DMS53 (cell line): Measurements from ENCODE around the gene WT1.

Source experiments
- DNase-seq: peaks from one replicate; lab custom pipeline; 2025; lab: John Stamatoyannopoulos, UW

The WT1 gene

DNA sequence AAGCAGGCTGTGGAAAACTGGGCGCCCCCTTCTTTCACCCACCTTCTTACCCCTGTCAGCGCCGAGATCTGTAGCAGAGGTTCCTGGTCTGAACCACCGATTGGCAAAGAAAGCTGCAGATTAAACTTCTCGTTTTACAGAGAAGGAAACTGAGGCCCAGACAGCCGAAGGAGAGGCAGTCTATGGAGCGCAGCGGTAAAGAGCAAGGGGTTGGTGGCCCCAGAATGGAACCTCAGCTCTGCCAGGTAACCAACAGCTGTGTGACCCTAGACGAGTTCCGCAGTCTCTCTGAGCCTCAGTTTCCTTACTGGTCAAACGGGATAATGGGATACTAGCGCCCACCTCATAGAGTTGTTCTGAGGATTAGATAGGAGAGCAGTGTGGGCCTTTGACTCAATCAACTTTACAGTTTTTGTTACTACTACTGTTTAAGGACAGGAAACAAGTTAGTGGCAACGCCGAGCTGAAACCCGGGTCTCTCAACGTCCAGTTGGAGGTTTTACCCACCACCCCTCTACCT, 3.1 kb upstream of the WT1 start:
- no peak for DNase-seq

DNA sequence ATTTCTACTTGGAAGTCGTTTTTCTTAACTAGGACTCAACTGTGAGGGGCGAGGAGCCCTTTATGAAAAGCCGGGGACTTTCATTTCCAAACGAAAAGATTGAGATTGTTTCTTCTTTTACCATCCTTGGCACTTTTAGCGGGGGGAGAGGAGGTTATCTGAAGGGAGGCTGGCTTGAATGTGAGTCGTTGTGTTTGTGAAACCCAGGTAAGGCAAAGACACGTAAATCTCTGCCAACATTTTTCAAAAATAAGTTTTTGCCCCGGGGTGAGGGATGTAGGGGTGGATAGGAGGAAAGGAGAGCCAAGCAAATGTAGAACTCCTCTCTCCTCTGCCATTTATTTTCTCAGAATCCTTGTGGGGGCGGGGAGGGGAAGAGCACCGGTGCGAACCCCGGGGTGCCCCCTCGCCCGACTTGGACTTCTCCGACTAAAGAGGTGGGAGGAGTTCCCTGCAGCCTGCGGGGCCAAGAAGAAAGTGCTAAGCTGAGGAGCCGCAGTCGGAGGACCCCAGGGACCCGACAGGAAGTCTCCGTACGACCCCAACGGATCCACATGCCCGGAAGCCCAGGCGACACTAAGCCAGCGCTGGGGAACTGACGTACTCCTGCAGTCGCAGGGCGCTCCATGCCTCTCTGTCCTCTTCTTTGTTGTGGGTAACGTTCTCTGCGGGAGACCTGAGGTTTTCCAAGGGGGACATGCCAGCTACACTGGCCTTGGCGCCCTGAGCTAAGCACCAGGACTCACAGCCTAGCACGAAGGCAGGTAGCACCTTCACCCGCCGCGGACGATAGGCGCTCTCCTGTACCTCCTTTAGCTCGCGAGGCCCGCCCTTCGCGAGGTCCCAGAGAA, 2.4 kb upstream of the WT1 start:
- DNase-seq = no peak

DNA sequence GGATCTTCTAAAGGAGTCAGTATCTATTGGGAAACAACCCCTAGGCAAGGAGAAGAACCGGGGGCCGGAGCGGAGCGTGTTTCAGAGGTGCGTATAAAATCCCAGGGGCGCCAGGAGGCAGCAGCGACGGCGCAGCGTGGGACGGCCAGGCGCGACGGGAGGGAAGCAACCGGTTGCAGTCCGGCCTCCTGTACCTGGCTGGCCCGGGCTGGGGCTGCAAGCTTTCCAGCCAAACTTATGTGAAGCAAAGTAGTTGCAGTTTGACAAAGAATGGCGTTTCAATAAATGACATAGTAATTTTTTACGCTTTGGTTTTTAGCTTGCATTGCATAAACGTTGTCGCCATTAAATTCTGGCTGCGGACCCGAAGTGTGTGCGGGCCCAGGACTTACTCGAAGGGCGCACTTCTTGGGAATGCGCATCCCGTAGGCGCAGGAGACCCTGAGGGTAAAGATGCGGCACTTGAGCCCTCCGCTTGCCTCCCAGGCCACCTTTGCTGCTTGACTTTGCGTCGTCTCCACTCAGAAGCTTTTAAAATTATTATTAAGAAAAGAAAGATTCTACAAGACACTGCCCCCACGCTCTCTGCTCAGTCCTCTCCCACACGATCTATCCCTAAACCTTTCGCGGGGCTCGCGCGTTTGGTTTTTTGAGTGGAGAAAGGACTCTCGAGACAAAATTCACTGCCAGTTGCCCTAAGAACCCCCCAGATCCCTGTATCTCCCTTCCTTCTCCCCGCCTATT, 1.6 kb upstream of the WT1 start:
- peak; percentile 20 for DNase-seq

DNA sequence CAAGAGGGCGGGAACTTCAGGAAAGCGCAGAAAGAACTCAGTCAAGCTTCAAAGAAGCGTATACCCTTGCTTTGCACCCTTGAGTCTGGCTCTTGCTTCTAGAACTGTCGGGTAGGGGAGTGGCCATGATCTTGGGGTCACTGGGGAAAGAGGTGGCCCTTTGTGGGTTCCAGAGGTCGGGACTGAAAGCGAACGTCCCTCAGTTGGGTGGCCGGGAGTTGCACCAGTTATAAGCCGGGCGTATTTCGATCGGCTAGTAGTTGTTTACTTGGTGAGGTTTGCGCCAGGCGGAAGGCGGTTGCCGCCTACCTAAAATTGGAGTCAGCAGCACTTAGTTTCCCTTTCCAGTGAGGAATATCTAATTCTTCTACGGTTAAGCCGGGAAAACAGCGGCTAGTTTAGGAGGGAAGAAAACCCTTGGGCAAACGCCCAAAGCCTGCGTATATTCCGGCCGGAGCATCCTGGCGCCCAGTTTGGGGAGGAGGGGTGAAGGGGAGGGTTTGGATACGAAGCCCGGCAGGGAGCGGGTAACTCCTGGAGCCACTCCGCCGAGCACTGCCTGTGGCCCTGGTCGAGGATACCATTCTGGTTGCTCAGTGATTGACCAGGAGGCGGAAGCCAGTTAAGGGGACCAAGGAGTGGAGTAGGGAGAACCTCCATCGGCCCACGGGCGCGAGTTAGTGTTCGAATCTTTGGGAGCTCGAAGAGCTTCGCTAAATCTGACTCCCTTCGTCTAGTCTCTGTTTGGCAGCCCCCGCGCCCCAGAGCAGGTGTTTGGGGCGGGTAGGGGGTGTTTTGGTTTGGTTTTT, 807 bp upstream of the WT1 start:
- peak; percentile 22 for DNase-seq

DNA sequence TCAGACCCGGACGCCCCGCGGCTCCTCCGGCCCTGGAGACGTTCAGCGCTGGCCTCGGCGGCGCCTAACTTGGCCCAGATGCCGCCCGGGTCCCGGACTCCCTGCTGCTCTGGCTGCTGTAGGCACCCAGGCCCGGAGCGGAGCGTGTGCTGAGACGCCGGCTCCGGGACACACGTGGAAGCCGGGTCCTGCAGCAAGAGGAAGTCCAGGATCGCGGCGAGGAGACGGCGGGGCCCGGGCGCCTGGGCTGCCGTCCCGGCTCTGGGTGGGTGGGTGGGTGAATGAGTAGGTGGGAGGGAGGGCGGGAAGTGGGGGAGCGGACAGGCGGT, 223 bp downstream of the WT1 start:
- peak; percentile 38 for DNase-seq

DNA sequence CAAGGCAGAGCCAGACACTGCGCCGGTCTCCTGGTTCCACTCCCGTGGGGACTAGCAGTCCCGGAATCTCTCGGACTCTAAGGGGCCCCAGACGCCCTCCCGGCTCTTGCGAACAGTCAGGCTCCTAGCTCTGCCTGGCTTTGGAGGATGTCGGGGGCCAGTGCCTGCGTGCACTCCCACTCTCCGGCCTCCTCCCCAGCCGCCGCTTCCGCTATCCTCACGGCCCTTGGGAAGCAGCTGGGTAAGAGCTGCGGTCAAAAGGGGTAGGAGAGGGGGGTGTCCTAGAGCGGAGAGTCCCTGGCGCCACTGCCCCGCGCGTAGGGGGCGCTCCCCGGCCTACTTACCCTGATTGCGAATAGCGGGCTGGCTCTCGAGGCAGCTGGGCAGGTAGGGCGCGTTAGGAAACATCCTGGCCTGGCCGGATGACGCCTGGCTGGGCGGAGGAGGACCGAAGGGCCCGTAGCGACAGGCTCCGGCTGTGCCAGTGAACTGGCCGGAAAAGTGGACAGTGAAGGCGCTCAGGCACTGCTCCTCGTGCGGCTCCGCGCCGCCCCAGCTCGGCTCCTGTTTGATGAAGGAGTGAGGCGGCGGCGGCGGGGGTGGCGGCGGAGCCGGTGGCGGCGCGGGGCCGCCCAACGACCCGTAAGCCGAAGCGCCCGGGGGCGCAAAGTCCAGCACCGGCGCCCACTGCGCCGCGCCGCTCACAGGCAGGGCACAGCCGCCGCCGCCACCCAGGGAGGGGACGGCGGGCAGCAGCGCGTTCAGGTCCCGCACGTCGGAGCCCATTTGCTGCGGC, 785 bp downstream of the WT1 start:
- DNase-seq = peak; percentile 39

DNA sequence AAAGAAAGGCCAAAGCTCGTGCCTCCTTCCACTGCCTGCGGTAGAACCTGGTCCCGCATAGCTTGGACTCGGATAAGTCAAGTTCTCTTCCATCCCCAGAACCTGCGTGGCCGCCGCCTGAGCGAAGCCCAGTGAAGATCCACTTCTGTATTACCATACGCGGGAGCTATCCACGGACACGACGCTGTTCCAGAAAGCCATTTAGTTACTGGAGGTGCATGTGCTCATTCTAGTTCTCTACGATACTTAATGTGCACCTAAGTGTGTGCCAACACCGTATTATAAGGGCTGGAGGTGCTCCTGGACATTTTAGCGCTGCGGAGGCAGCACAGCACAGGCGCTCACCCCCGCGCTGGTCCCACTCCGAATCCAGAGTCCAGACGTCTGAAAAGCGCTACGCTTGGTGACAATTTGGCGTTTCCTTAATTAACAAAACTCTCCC, 1.4 kb downstream of the WT1 start:
- no peak for DNase-seq

DNA sequence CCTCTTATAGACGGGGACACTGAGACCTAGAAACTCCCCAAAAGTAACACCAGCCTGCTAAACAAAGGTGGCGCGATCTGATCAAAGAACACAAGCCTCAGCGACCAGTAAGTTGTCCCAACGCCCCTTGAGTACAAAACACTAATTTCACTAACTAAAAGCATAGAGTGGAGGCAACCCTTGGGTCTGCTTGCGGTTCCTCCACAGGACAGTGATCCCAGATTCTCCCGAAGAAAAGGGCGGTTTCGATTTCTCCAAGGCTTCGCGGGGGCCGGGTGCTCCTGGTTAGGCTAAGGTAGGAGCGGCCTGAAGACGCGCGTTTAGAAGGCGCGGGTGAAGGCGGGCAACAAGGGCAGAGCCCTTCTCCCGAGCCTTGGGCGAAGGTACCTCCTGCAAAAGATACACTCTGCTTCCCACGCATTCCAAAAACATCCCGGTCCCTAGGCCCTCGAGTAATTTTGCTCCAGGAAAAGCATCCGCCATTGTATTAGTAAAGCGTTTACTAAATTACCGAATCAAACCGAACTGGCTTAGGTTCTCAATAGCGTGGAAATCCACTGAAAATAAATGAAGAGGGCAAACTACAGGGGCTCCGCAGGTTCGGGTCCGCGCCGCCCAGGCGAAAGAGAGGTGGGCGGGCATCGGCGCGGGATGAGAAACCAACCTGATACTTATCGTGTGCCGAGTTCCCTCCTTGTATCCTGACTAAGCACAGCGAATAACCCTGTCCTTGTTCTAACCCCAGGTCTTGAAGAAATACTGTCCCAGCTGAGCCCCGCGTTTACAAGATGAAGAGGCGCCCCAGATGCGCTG, 2.0 kb downstream of the WT1 start:
- no peak for DNase-seq

DNA sequence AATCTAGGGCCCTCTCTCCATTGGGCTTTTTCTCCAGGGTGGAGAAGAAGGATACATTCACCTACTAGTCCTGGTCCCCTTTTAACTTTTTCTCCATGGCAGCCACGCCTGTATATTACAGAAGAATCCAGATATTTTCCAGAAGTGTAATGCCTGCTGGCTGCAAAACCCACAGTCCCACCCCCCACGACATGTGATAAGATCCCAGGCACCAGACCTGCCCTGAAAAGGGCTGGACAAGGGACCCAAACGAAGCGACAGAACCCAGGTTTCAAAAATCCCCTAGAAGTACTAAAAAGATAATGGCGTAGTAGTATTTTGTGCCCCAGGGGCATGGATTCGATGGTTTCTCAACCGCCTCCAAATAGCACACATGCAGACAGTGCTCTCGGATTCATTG, 2.8 kb downstream of the WT1 start:
- DNase-seq = no peak

DNA sequence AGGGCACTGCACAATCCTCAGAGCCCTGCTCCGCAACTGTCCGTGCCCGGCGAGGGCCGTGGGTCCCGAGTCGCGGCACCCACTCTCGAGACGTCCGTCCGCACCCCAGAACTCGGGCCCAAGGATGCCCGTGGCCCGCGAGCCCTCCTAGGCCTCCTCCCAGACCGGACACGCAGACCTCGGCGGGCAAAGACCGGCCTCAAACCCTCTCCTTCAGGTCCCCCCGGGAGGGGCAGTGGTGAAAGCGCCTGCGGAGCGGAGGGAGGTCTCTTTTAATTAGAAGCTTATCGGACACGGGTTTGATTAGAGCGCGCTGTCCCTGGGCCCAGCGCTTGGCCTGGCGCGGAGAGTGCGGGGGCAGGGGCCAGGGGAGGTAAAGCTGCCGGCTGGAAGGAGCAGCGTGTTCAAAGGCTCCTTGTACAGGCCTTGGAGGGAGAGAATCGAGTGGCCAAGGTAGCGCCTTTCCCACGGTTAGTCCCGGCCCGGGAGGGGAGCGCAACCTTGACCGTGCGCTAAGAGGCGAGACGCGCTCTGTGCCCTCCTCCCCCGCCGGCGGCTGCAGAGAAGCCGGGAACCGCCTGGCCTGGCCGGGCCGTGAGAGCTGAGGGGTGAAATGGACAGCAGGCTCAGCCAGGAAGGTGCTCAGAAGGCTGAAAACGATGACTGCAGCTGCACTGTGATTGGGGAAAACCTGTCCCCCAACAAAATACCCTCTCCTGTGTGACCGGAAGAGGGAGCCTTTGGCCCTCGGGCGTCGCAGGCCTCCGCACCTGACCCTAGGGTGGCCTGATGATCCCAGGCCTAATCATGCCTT, 4.6 kb downstream of the WT1 start:
- DNase-seq = peak; percentile 19

DNA sequence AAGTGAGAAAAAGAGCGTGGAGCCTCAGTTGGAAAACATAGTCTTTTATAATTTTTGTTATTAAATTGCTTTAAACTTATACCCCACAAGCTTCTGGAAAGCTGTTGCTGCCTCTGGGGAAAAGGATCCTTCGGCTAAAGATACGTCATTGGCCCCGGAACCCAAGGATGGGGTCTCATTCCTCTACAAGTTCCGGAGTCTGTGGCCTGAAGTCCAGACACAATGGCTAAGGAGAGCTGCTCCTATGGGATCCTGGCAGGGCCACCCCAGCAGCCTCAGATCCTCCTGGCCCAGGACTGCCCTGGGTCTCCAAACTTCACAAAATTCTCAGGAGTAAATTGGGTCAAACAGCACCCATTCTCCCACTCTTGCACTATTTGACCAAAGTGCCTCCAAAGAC, 5.9 kb downstream of the WT1 start:
- no peak for DNase-seq

DNA sequence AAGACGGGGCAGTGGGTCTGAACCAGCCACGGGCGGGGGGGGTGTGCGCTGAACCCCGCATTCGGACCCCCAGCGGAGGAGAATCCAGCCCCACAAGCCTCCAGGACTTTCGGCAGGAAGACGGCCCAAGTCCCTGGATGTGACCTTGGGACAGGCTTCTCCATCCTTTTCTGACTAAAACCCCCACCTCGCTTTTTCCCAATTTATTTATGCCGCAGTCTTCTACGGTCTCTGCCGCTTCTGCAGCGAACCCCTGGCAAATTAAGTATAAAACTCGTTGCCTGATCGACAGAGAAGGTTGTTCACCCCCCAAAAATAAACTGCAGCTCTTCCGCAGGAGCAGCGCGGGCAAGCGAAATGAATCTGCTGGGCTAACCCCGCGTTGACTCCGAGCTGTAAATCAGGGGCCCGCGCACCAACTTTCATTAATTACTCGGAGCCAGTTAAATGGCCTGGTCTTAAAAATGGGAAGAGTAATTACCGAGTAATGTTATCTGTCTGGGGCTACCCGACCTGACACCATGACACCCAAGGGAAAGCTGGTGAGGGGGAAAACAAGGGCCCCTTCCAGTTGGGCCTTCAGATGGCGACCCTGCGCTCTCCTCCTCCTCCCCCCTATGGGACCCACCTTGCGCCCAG, 6.6 kb downstream of the WT1 start:
- DNase-seq = no peak

DNA sequence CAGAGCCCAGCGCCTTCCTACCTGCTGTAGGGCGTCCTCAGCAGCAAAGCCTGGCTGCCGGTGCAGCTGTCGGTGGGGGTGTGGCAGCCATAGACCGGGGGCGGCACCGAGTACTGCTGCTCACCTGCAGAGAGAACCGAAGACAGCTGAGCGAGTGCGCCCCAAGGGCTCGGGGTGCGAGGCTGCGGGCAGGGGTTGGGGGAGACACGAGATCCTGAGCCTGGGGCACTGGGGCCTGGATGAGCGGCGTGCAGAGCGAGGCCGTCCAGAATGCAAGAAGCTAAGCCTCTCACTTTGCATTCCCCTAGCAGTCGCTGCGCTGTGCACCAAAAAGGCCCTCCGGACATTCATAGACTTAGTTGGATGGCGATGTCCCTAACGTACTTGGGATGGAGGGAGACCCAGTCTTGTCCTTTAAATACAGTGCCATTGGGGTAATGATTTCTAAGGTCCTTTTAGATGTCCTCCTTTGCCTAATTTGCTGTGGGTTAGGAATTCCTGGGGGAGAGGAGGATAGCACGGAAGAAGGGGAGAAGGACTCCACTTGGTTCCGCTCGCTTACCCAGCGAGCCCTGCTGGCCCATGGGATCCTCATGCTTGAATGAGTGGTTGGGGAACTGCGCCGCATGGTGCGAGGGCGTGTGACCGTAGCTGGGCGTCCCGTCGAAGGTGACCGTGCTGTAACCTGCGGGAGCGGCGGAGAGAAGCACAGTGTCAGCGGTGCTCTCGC, 7.2 kb downstream of the WT1 start:
- DNase-seq = no peak

DNA sequence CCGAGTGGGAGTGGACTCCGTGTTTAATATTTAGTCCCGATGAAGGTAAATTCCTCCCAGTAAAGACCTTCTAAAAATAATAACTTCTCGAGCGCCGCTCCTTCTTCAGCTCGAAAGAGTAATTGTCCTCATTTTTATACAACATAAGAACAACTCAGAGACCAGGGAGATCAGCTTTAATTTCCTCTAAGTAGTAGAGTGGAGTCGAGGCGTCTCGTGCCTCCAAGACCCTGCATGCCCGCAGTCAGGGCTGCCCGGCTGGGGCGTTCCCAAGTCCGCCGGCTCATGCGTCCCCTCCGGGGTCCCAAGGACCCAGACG, 7.8 kb downstream of the WT1 start:
- no peak for DNase-seq

DNA sequence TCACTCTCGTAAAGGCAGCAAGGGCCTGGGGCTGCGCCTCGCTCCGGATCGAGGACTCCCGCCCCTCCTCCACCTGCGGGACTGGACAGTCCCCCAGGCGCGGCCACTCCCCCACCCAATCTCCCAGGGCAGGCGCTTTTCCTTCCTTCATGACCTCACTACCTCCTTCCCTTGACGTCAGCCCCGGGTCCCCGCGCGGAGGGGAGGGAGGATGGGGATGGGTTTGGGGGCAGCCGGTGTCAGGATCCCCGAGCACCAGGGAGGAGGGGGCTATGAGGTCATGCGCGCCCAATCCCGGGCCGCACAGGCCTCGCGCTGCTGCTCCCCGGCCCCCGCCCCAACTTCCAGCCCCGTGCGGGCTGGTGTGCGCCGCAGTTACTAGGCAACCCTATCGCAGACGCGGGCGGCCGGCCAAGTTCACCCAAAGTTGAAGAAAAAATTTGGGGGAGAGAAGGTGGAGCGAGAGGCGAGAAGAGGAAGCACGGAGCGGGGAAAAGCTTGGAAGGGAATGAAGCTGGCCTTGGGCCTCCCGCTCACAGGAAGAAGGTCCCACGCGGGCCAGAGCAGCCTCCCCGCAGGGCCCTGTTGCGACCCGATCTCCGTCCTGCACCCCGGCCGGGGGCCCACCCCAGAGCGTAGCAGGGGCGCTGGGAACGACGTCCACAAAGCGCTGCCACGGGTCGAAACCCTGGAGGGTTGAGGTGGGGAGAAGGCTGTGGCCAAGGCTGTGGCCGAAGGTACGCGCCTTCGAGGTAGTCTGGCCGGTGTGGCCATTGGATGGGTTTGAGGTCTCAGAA, 8.3 kb downstream of the WT1 start:
- DNase-seq = no peak

DNA sequence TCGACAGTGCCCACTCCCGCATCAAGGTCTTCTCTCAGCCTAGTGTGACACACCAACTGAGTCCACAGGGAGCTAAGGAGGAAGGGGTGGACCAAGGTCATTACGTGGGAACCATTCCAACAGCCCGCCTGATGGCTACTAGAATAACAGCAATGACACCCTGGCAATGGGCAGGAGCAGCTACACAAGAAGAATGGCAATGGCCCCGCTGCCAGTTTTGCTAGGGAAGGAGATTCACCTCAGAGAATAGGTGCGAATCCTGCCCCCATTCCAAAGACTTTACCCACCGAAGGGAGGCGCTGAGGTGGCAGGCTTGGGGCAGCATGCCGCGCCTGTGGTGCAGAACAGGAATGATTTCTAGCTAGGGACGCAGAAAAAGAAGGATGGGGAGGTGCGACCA, 9.1 kb downstream of the WT1 start:
- no peak for DNase-seq

DNA sequence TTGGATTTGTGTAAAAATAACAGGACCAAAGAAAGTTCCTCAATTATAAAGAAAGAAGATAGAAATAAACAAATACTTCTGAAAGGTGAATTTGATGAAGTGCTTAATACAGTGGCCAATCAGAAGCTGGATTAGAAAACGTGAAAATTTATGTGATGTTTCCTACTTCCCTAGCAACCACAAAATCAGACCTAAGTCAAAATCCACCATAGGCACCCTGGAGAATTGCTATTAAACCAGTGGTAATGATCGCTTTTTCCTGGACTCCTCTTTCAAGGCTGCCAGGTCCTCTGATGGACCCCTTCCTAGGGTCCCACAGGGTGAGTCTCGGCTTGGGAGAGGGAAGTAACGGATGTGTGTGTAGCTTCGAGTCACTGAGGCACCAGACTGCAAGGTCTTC, 9.6 kb downstream of the WT1 start:
- DNase-seq = no peak

DNA sequence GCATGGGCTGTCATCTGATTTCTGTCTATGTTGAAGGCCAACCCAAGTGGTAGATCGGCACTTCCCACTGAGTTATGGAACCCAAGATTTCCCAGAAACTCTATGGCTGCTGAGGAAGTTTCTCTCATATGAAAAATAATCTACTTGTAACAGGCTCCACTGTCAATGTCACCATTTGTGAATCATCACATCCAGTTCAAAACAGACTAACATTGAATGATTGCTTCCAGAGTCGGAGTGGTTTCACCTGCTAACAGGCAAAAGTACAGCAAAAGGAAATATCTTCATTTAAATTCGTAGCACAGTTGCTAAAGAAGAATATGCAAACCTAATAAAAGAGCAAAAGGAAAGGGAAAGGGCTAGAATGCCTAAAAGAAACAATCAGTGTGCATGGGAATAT, 12.8 kb downstream of the WT1 start:
- DNase-seq = no peak
